PFSK-1 (cell line): ENCODE data around the gene EXOC6.

Experiments used
- FOXP2 ChIP-seq: optimal IDR thresholded peaks from 2 replicates; pipeline ENCODE3; 2011; ENCODE audit warnings: borderline replicate concordance, control low read depth, inconsistent platforms; ENCODE audit not compliant: insufficient read depth; ENCODE audit errors: extremely low read length, extremely low read depth
- POLR2AphosphoS5 ChIP-seq: IDR thresholded peaks from 2 replicates; pipeline ENCODE4 v1.6.1; 2012; ENCODE audit warnings: low read depth, mild to moderate bottlenecking, control low read depth, low read length, moderate library complexity
- SIN3A ChIP-seq: IDR thresholded peaks from 2 replicates; pipeline ENCODE4 v1.6.1; 2012; ENCODE audit warnings: mild to moderate bottlenecking, low read length, moderate library complexity, borderline replicate concordance; ENCODE audit not compliant: insufficient read depth
- TAF1 ChIP-seq: IDR thresholded peaks from 2 replicates; pipeline ENCODE4 v1.6.1; 2012; ENCODE audit warnings: low read length, control low read depth, borderline replicate concordance; ENCODE audit not compliant: insufficient read depth
- TF ChIP-seq, protein P1 (sequence below), 2 experiments: IDR thresholded peaks; 2 replicates each; pipeline versions ENCODE4 v1.6.1 to v1.8.0; 2011 to 2012; ENCODE audit warnings: low read depth in 2 of 2, low read length in 2 of 2, control low read depth in 1 of 2, inconsistent platforms in 1 of 2, mild to moderate bottlenecking in 1 of 2, moderate library complexity in 1 of 2; ENCODE audit not compliant: insufficient read depth in 1 of 2

Gene EXOC6

DNA sequence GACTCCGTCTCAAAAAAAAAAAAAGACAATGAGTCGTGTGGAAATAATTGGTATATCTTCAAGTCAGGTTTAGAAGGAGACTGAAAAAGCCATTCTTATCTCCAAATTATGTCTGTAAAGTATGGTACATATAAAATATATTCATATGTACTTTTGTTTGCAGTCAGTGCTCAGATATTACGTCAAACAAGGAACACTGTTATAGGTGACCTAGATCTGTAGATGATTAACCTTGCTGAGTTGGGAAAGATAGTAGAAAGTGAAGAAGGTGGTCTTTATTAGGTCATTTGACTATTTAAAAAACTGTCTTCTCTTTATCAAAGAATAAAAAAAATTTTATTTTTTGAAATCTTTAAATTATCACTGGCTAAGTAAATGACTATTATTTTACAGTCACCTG, 167.4 kb downstream of the EXOC6 start:
- TF ChIP-seq, protein P1, sequence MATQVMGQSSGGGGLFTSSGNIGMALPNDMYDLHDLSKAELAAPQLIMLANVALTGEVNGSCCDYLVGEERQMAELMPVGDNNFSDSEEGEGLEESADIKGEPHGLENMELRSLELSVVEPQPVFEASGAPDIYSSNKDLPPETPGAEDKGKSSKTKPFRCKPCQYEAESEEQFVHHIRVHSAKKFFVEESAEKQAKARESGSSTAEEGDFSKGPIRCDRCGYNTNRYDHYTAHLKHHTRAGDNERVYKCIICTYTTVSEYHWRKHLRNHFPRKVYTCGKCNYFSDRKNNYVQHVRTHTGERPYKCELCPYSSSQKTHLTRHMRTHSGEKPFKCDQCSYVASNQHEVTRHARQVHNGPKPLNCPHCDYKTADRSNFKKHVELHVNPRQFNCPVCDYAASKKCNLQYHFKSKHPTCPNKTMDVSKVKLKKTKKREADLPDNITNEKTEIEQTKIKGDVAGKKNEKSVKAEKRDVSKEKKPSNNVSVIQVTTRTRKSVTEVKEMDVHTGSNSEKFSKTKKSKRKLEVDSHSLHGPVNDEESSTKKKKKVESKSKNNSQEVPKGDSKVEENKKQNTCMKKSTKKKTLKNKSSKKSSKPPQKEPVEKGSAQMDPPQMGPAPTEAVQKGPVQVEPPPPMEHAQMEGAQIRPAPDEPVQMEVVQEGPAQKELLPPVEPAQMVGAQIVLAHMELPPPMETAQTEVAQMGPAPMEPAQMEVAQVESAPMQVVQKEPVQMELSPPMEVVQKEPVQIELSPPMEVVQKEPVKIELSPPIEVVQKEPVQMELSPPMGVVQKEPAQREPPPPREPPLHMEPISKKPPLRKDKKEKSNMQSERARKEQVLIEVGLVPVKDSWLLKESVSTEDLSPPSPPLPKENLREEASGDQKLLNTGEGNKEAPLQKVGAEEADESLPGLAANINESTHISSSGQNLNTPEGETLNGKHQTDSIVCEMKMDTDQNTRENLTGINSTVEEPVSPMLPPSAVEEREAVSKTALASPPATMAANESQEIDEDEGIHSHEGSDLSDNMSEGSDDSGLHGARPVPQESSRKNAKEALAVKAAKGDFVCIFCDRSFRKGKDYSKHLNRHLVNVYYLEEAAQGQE (IDR thresholded peaks at IDR 0.05; ENCODE audit: insufficient read depth in 1 of 2, low read depth in 2 of 2, low read length in 2 of 2), result no peak
- TF ChIP-seq SIN3A, result no peak
- TF ChIP-seq POLR2AphosphoS5, result no peak
- no peak for TF ChIP-seq TAF1
- TF ChIP-seq FOXP2, result no peak

DNA sequence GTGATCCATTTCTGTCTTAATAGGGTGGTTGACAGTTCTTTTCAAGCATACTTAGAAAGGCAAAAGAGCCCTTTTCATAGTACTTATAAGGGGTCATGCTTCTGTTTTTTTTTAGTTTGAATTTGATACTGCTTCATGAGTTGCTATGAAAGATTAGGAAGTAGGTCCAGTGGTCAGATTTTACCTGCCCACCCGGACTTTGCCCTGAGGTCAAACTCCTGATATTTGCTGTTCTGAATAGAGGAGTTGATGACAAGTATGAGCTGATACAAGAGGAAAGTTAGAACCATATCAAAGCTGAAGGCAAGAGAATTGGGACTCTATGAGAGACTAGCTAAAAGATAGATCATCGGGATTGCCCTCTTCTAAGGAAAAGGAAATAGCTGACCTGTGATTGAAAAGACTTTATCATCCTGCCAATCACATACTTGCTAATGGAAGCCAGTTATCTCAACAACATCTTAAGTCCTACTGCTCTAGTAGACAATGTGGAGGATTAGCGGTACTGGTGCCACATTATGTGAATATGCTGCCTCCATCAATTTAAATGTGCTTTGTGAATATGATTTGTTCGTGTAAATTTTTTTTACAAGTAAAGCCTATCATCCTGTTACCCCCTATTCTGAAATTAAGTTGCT, 174.8 kb downstream of the EXOC6 start:
- no peak for TF ChIP-seq SIN3A
- TF ChIP-seq TAF1, result no peak
- TF ChIP-seq POLR2AphosphoS5, result no peak
- TF ChIP-seq FOXP2, result no peak
- TF ChIP-seq, protein P1 (IDR thresholded peaks at IDR 0.05; ENCODE audit: insufficient read depth in 1 of 2, low read depth in 2 of 2, low read length in 2 of 2), result no peak

DNA sequence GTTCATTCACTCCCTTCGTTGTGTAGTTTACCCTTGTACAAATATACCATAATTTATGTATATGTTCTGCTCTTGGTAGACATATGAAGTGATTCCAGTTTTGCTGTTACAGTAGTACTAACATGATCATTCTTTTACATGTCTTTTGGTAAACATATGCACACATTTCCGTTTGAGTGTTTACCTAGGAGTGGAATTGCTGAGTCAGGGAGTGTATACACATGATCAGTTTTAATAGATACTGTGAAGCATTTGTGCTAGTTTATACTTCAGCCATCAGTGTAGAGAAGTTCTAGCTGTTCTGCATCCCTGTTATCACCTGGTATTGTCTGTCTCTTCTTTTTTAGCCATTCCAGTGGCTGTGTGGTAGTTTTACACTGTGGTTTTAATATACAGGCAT, 177.8 kb downstream of the EXOC6 start:
- no peak for TF ChIP-seq TAF1
- no peak for TF ChIP-seq SIN3A
- no peak for TF ChIP-seq FOXP2
- TF ChIP-seq, protein P1 (IDR thresholded peaks at IDR 0.05; ENCODE audit: insufficient read depth in 1 of 2, low read depth in 2 of 2, low read length in 2 of 2), result no peak
- no peak for TF ChIP-seq POLR2AphosphoS5

DNA sequence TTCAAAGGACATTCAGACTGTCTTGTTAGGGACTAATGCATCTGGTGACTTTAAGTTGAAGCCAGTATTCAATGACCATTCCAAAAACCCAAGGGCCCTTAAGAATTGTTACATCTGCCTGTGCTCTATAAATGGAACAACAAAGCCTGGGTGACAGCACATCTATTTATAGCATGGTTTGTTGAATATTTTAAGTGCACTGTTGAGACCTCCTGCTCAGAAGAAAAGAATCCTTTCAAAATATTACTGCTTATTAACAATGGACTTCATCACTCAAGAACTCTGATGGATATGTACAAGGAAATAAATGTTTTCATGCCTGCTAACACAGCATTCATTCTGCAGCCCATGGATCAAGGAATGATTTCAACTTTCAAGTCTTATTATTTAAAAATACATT, 179.2 kb downstream of the EXOC6 start:
- TF ChIP-seq, protein P1 (IDR thresholded peaks at IDR 0.05; ENCODE audit: insufficient read depth in 1 of 2, low read depth in 2 of 2, low read length in 2 of 2), result no peak

DNA sequence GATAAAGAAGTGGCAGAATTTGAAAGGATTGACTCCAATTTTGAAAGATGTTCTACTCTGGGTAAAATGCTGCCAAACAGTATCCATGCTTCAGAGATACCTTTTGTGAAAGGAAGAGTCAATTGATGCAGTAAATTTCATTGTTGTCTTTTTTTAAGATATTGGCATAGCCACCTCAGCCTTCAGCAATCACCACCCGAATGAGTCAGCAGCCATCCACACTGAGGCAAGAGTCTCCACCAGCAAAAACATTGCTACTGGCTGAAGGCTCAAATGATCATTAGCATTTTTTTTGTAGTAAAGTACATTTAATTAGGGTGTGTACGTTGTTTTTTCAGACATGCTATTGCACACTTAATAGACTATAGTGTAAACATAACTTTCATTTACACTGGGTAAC, 180.6 kb downstream of the EXOC6 start:
- TF ChIP-seq POLR2AphosphoS5 (no peak), SIN3A (no peak), TAF1 (no peak), FOXP2 (no peak)
- TF ChIP-seq, protein P1 (IDR thresholded peaks at IDR 0.05; ENCODE audit: insufficient read depth in 1 of 2, low read depth in 2 of 2, low read length in 2 of 2), result no peak
